ENCODE results near the gene CADPS. TPM values are rescaled to one million over a fixed set of nuclear protein-coding genes. Genes with fewer than 3 reads are reported as not detected.

The CADPS gene
- total RNA-seq, 1 experiment from 2014 or later, result 0.11 TPM

DNA sequence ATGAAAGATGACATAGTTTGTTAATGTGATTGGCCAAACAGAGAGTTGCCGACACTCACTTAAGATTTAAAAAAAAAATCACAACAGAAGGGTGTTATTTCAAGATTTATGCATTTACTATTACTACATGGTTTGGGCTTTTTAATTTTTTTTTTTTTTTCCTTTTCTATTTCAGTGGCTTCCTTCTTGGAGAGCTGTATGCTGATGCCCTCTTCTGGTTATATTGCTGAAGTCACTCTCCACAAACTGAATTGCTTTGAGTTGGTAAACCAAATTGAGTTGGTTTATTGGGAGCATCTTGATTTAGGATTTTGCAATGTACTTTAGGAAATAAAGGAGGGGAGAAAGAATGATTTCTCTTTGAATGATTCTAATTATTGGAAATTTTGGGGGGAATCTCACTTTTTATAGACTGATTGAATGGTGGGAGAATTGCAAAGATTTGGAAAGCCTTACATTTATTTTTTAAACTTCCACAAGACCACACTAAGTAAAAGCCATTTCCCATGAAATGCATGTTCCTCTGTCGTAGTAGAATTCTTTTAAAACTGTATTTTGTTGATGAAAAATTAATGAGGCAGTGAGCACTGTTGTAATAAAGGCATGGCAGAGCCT lies 315.3 kb downstream of the CADPS start:
- peak; percentile 66 for DNase-seq (ENCODE audit: low read depth)

- DNase-seq (ENCODE audit: low read depth), result no peak
These were observed 316.6 kb downstream of the CADPS start for GRCh38 chr3:62558549-62559112.

DNA sequence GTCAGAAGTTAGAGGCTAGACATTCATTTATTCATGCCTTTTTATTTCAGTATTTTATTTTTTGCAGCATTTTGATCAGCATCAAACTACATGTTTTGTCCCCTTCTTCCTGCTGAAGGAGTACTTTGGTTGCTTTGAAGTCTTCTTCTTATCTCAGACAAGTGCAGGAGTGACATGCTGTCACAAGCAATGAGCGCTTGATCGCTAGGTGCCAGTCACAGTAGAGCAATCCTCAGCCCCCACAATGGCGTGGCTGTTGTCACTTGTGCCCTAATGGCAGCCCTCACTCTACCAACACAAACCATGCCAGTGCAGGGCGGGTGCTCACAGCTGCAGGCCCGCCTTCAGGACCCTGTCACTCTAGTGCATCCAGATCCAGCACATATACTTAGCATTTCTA lies 317.2 kb downstream of the CADPS start:
- no peak for DNase-seq (ENCODE audit: low read depth)

DNA sequence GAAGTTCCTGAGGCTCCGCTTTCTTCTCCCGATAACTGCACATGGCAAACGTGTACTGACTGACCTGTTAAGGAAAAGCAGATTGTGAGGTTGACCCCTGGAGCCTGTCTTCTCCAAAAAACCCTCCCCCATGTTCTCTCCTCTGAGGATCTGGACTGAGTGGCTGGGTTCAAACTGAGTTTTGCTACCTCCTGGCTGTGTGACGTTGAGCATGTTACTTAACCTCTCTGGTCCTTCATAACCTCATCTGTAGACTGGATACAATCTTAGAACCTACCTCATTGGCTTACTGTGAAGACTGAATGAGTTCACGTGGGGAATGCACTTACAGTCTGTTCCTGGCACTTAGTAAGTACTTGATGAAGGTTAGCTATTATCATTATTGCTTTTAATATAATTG lies 317.8 kb downstream of the CADPS start:
- DNase-seq (ENCODE audit: low read depth), result no peak

DNA sequence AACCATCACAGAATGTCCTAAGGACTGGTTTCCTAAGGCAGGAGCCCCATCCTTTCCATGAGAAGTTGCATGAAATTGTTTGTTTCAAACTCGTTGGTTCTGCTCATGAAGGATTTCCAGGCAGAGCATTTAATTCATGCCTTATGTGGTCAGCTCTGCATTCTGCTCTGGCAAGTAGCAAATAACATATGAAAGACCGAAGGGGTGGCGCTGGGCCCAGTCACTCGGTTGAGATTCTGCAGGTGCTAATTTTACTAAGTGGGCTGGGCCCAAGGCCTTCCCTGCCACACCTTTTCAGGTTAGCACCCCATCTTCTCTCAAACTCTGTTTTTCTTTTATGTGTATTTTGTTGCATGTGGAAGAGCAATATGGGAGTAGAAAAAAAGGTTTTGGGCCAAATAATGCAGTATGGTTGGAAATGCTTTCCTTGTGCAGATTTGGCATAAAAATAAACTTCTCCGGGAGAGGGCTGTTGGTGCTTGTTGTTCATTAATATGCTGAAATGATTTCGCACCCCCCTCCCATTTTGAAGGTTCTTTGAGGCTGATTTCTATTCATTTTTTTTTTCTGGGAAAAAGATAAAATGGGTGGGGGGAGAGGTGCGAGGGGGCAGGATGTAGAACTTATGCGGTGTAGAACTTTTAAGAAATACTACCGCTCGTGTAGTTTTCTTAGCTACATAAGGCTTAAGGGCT lies 318.9 kb downstream of the CADPS start:
- no peak for DNase-seq (ENCODE audit: low read depth)

- DNase-seq (ENCODE audit: low read depth), result no peak
These were observed 320.9 kb downstream of the CADPS start for GRCh38 chr3:62554264-62554799.

- peak; percentile 26 for DNase-seq (ENCODE audit: low read depth)
These were observed 321.4 kb downstream of the CADPS start for GRCh38 chr3:62553811-62554210.

DNA sequence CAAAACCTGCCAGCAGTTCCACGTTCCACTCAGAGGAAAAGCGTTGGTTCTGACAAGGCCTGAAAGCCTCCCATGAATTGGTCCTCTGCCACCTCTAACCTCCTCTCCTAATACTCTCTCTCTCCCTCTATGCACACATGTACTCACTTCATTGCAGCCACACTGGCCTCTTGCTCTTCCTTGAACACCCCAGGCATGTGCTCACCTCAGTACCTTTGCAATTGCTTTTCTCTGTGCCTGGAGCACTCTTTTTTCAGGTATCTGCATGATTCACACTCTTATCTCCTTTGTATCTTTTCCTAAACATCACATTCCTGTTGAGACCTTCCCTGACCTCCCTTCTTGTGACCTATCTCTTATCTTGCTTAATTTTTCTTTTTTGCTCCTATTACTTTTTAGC lies 323.7 kb downstream of the CADPS start:
- DNase-seq (ENCODE audit: low read depth), result no peak

DNA sequence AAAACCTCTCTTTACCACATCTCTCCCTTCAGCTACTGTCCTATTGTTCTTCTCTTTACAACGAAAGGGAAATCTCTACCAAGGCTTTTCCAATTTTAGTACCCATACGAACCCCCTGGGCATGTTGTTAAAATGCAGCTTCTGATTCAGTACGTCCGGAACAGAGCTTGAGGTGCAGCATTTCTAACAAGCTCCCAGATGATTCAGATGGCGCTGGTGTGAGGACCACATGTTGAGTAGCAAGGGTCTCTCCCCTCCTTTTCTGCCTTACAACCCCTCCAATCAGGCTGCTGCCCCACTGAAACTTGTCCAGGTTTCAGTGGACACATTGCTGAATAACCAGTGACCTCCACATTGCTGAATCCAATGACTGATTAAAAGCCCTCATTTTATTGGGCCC lies 324.8 kb downstream of the CADPS start:
- DNase-seq (ENCODE audit: low read depth), result no peak

DNA sequence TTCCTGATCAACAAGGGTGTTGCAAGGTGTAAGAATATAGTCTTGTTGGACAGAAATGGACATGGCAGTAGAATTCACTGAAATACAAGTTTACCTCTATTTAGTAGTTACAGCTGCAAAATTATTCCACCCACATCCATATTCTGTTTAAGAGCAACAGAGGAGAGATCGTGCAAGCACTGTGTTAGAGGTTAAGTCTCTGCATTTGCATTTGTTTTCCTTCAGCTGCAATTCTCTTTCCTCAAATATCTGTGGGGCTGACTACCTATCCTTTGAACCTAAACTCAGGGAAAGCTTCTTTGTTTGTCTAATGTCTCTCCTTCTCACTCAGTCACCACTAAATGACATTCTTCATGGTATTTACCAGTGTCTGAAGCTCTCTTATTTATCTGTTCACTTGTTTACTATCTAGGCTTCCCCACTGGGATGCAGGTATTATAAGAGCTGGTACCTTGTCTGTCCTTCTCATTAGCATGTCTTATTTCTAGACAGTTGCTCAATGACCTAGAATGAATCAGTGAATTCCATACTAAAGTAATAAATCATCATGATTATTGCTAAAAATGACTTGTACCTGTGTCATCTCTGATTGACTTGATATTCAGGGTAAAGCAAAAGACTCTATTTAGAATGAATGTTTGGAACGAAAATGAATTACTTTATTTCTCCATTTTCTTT lies 326.5 kb downstream of the CADPS start:
- no peak for DNase-seq (ENCODE audit: low read depth)

DNA sequence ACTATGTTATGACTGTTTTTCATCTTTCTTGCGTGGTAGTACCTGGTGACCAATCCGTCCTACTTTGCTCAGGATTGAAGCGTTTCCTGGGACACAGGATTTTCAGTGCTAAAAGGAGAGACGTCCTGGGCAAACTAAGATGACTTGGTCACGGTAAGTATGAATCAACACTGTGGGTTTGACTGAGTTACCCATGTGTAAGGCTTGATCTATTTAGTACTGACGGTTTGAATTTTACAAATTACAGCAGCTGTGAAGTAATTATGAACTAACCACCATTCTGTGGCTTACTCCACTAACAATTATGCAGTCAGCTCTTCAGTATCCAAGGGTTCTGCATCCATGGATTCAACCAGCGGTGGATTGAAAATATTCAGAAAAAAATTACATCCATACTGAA lies 328.9 kb downstream of the CADPS start:
- peak; percentile 79 for DNase-seq (ENCODE audit: low read depth)

DNA sequence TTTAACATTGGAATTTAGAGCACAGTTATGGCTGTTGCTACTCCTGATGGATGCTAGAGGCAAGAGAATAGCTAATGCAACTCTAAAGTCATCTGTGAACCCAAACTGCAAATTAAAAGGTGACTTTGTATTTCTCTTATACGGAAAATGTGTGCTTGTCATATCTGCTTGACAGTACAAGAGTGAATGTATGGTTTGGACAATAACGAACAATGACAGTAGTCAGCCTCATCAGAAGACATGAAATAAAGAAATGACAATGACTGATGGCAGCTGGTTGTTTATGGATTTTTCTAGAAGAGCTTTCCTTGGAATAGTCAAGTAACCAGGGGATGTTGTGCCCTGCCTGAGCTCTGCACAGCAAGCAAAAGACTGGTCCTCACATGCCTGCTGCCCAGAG lies 333.0 kb downstream of the CADPS start:
- no peak for DNase-seq (ENCODE audit: low read depth)

DNA sequence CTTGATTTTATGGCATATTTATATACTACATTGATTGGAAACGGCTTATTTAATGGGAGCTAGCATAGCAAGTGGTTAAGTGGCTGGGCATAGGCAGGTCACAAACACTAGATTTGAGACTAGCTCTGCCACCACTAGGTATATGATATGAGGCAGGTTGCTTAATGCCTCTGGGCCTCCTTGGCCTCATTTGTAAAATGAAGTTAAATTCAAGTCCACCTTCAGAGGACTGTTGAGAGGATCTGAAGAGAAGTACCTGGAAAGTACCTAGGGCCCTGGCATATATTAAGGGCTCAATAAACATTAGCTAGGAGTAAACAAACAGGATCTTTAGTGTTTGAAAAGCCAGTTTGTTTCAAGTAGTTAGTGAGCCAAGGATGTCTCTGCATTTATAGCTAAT lies 335.5 kb downstream of the CADPS start:
- no peak for DNase-seq (ENCODE audit: low read depth)

GRCh38 chr3:62538691-62539356 lies 336.4 kb downstream of the CADPS start:
- DNase-seq (ENCODE audit: low read depth), result no peak

DNA sequence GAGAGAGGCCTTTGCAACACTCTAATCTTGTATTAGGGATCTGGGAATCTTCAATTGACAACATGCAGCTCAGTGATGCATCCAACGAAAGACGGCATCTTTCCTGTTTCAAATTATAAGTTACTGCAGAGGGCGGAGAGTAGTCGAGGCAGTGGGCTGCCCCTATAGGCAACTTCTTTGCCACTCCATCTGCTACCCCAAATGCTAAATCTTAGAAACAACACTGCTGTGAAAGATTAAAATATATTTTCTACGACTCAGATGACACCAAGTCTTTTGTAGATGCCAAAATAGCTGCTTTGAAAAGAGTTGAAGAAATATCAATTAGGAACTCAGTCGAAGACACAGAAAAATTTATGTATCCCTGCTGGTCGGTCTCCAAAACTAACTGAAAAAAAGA lies 340.9 kb downstream of the CADPS start:
- DNase-seq (ENCODE audit: low read depth), result no peak

DNA sequence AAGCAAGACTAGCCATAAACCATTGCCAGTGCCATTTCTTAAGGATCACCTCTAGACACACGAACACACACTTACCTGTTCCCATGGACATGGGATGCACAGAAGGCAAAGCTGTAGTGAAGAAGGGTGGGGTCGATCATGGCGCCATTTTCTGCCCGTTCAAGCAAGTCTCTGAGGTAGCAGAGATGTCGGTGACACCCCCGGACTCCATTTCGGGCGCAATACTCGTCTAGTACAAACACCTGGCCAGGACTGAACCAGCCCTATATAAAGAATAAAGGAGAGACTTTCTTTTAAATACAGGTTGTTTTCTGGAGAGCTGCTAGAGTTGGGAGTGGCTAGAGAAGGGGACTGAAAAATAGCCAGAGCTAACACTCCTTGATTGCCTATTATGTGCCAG lies 342.4 kb downstream of the CADPS start:
- no peak for DNase-seq (ENCODE audit: low read depth)

DNA sequence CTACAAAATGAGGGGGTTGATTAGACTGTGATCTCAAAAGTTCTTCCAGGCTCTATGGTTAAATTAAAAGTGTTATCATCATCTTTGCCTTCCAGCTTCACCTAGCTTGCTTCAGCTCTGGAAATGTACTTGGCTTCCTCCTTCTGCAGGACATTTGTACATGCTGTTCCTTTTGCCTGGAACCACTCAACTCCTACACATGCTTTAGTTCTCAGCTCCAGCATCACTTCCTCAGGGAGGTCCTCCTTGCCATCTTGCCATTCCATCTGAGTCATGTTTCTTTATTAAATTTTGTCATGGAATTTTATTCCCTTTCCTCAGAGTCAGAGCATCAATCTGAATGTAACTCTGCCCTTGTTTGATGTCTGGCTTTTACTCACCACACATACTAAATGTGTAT lies 343.2 kb downstream of the CADPS start:
- DNase-seq (ENCODE audit: low read depth), result no peak

DNA sequence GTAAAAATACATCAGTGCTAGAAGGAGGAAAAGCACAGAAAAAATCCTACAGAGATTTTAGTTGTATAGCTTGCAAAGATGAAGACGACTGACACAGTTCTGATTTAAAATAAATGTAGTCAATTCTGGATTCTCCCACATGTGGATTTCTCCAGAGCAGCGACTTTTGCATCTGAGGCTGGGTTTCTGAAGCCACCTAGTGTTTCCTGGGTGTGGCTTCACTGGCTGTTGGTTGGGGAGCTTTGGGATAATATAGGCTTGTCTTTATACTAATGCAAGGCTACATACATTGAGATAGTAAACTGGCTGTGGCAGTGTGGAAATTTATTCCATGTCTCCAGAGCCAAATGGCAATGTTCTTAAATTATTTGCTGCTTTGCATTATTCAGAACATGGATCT lies 343.7 kb downstream of the CADPS start:
- DNase-seq (ENCODE audit: low read depth), result no peak

DNA sequence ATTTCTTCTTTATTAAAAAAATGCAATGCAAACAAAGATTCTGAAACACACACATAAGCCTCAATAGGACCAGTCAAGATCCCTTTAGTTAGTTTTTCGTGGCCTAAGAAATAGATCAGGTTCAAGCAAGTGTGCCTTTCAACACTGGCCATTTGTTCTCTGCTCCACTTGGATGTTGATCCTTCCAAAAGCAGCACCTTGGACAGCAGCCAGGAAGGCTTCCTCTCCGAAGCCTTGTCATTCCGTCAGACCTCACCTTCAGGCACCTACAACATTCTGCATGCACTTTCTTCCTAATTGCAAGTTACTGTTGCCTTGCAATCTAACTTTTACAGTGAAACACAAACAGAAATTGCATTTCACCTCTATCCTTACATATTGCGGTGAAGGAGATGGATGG lies 346.0 kb downstream of the CADPS start:
- peak; percentile 24 for DNase-seq (ENCODE audit: low read depth)

DNA sequence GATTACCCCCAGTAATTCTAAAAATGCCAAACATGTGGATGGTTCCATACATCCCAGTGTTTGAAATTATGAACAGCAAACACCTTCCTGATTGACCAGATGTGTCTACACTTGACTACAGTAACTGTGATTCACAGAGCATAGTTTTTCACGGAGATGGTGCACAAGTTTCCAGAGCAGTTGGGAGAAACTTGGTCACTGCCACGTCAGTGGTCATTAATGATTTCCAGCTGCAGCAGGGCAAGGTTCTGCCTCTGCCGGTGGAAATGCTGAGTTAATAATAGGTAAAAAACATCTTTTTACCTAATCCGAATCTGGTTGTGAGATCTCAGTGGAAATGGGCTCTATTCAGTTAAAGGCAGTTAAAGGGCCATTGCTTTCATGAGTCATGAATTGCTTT lies 347.7 kb downstream of the CADPS start:
- DNase-seq (ENCODE audit: low read depth), result no peak

- no peak for DNase-seq (ENCODE audit: low read depth)
These were observed 349.9 kb downstream of the CADPS start for GRCh38 chr3:62525281-62525680.

GRCh38 chr3:62523672-62524071 lies 351.5 kb downstream of the CADPS start:
- no peak for DNase-seq (ENCODE audit: low read depth)
